ENCODE measurements around the gene SPTB. TPM values are rescaled to one million over a fixed set of nuclear protein-coding genes. Genes with fewer than 3 reads are reported as not detected.

The SPTB gene
- total and polyA plus RNA-seq, 9 of the 15 experiments (the other 6 are each of a cell fraction or from before 2014, with no cell fraction given): 0.21 to 45.9 (median 11.7) TPM

- TF ChIP-seq, protein P1, sequence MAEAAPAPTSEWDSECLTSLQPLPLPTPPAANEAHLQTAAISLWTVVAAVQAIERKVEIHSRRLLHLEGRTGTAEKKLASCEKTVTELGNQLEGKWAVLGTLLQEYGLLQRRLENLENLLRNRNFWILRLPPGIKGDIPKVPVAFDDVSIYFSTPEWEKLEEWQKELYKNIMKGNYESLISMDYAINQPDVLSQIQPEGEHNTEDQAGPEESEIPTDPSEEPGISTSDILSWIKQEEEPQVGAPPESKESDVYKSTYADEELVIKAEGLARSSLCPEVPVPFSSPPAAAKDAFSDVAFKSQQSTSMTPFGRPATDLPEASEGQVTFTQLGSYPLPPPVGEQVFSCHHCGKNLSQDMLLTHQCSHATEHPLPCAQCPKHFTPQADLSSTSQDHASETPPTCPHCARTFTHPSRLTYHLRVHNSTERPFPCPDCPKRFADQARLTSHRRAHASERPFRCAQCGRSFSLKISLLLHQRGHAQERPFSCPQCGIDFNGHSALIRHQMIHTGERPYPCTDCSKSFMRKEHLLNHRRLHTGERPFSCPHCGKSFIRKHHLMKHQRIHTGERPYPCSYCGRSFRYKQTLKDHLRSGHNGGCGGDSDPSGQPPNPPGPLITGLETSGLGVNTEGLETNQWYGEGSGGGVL (CRISPR knock-in tag; IDR thresholded peaks at IDR 0.05): no peak
- no peak for TF ChIP-seq NCOA4 (IDR thresholded peaks at IDR 0.05; ENCODE audit: partially characterized antibody)
- TF ChIP-seq NCOR1 (IDR thresholded peaks at IDR 0.05): peak; percentile 84
- no peak for TF ChIP-seq ZNF695 (CRISPR knock-in tag; IDR thresholded peaks at IDR 0.05)
- no peak for TF ChIP-seq MLX (CRISPR knock-in tag; conservative IDR thresholded peaks at IDR 0.05)
- TF ChIP-seq STAT5A (IDR thresholded peaks at IDR 0.05; ENCODE audit: borderline replicate concordance, low read length): peak; percentile 81
- no peak for TF ChIP-seq KDM1A (IDR thresholded peaks at IDR 0.05)
- TF ChIP-seq RFX7 (CRISPR knock-in tag; IDR thresholded peaks at IDR 0.05): no peak
- peak; percentile 37; the same call in 1 of the 2 replicates for TF ChIP-seq JUN (IDR thresholded peaks at IDR 0.05; ENCODE audit: borderline replicate concordance, low read depth, low read length)
- no peak for TF ChIP-seq JUN (CRISPR knock-in tag; IDR thresholded peaks at IDR 0.05; ENCODE audit: borderline replicate concordance)
- peak; percentile 13 for TF ChIP-seq TAF9B (IDR thresholded peaks at IDR 0.05; ENCODE audit: partially characterized antibody)
- no peak for TF ChIP-seq RHOXF2B (CRISPR knock-in tag; conservative IDR thresholded peaks at IDR 0.05)
- TF ChIP-seq MCM2 (IDR thresholded peaks at IDR 0.05; ENCODE audit: low read depth): no peak
- TF ChIP-seq NFYB (IDR thresholded peaks at IDR 0.05; ENCODE audit: extremely low read depth, insufficient read length): no peak
- no peak for TF ChIP-seq ZSCAN29 (IDR thresholded peaks at IDR 0.05)
- no peak; the same call in 1 of the 2 replicates for TF ChIP-seq CTBP1 (IDR thresholded peaks at IDR 0.05; ENCODE audit: borderline replicate concordance)
- TF ChIP-seq ZNF583 (CRISPR knock-in tag; IDR thresholded peaks at IDR 0.05): no peak
- no peak for TF ChIP-seq FOXJ3 (CRISPR knock-in tag; IDR thresholded peaks at IDR 0.05)
- no peak for TF ChIP-seq ZSCAN32 (CRISPR knock-in tag; IDR thresholded peaks at IDR 0.05)
- no peak for TF ChIP-seq SAP30 (IDR thresholded peaks at IDR 0.05; ENCODE audit: borderline replicate concordance, insufficient read depth, low read depth, low read length, poor library complexity, severe bottlenecking)
- TF ChIP-seq RB1 (IDR thresholded peaks at IDR 0.05; ENCODE audit: low read depth): peak; percentile 68; the same call in 1 of the 2 replicates
- no peak for TF ChIP-seq NFE2 (IDR thresholded peaks at IDR 0.05; ENCODE audit: low read depth)
- peak; percentile 82; the same call in 1 of the 2 replicates for TF ChIP-seq POLR2AphosphoS5 (IDR thresholded peaks at IDR 0.05; ENCODE audit: control insufficient read depth, insufficient read depth, low read depth, low read length)
- TF ChIP-seq NR2C2 (CRISPR knock-in tag; IDR thresholded peaks at IDR 0.05): no peak
- peak; percentile 11; the same call in 1 of the 2 replicates for TF ChIP-seq NR2C2 (tag; IDR thresholded peaks at IDR 0.05)
- TF ChIP-seq ZNF121 (CRISPR knock-in tag; conservative IDR thresholded peaks at IDR 0.05): no peak
- no peak for TF ChIP-seq EGR1 (conservative IDR thresholded peaks at IDR 0.05)
- TF ChIP-seq RBBP5 (IDR thresholded peaks at IDR 0.05; ENCODE audit: borderline replicate concordance, insufficient read depth, low read length, poor library complexity, severe bottlenecking): peak; percentile 38
Observed at GRCh38 chr14:64841772-64842750, 37.6 kb downstream of the SPTB start (continued).

Data from K562 (cell line).